Esophagus squamous epithelium (tissue), 4 donors: ENCODE measurements around the gene PHACTR1.

ENCODE experiments used
- POLR2A ChIP-seq, 4 donors: fragments of 450-650 bp; IDR thresholded peaks; one replicate each; pipeline ENCODE4 v1.6.1; 2017; ENCODE audit warnings: antibody characterized with exemption in 4 of 4, mild to moderate bottlenecking in 4 of 4, moderate library complexity in 3 of 4
- TF ChIP-seq, protein P1 (sequence below), 6 experiments: fragments of 450-650 bp in 4 of 6; fragments of 200-600 bp in 2 of 6; sonication (generic) in 2 of 6; IDR thresholded peaks; one replicate each; pipeline ENCODE4 v1.5.1; 2016 to 2019; ENCODE audit warnings: antibody characterized with exemption in 6 of 6, mild to moderate bottlenecking in 4 of 6, moderate library complexity in 4 of 6

DNA sequence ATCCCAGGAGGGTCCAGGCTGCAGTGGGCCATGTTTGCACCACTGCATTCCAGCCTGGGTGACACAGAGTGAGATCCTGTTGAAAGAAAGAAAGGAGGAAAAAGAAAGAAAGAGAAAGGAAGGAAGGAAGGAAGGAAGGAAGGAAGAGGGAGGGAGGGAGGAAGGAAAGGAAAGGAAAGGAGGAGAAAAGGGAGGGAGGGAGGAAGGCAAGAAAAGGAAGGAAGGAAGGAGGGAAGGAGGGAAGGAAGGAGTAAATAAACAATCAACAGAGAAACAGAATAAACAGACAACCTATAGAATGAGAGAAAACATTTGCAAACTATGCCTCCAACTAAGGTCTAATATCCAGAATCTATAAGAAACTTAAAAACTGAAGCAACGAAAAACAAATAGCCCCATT lies 11.6 kb upstream of the PHACTR1 start:
- TF ChIP-seq, protein P1, sequence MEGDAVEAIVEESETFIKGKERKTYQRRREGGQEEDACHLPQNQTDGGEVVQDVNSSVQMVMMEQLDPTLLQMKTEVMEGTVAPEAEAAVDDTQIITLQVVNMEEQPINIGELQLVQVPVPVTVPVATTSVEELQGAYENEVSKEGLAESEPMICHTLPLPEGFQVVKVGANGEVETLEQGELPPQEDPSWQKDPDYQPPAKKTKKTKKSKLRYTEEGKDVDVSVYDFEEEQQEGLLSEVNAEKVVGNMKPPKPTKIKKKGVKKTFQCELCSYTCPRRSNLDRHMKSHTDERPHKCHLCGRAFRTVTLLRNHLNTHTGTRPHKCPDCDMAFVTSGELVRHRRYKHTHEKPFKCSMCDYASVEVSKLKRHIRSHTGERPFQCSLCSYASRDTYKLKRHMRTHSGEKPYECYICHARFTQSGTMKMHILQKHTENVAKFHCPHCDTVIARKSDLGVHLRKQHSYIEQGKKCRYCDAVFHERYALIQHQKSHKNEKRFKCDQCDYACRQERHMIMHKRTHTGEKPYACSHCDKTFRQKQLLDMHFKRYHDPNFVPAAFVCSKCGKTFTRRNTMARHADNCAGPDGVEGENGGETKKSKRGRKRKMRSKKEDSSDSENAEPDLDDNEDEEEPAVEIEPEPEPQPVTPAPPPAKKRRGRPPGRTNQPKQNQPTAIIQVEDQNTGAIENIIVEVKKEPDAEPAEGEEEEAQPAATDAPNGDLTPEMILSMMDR (IDR thresholded peaks at IDR 0.05): no peak
- no peak for TF ChIP-seq POLR2A (IDR thresholded peaks at IDR 0.05)
